Embryonic facial prominence (tissue), 1 donor: Measurements from ENCODE around the gene TKFC.

ENCODE experiments used
- DNase-seq: peaks from one replicate; pipeline ENCODE4 v3.0.0-alpha.2; 2016; ENCODE audit errors: extremely low spot score

Gene TKFC

GRCh38 chr11:61345170-61345610 lies 12.2 kb downstream of the TKFC start:
- DNase-seq = no peak

- DNase-seq = no peak
These were observed 13.2 kb downstream of the TKFC start for GRCh38 chr11:61345954-61346843.

- no peak for DNase-seq
These were observed 15.0 kb downstream of the TKFC start for GRCh38 chr11:61347916-61348461.

- no peak for DNase-seq
These were observed 16.2 kb downstream of the TKFC start for GRCh38 chr11:61349189-61349751.

GRCh38 chr11:61349916-61350315 lies 16.9 kb downstream of the TKFC start:
- no peak for DNase-seq

GRCh38 chr11:61350336-61350735 lies 17.3 kb downstream of the TKFC start:
- no peak for DNase-seq

GRCh38 chr11:61350803-61351202 lies 17.8 kb downstream of the TKFC start:
- DNase-seq = no peak

- no peak for DNase-seq
These were observed 19.0 kb downstream of the TKFC start for GRCh38 chr11:61352038-61352437.

- no peak for DNase-seq
These were observed 20.4 kb downstream of the TKFC start for GRCh38 chr11:61353131-61354067.

GRCh38 chr11:61354208-61354607 lies 21.2 kb downstream of the TKFC start:
- no peak for DNase-seq

- no peak for DNase-seq
These were observed 23.7 kb downstream of the TKFC start for GRCh38 chr11:61356706-61357105.

- DNase-seq = no peak
These were observed 24.3 kb downstream of the TKFC start for GRCh38 chr11:61357233-61357893.

GRCh38 chr11:61357894-61358239 lies 24.8 kb downstream of the TKFC start:
- DNase-seq = no peak

- DNase-seq = no peak
These were observed 25.5 kb downstream of the TKFC start for GRCh38 chr11:61358566-61358965.

GRCh38 chr11:61359516-61359915 lies 26.5 kb downstream of the TKFC start:
- no peak for DNase-seq

GRCh38 chr11:61361237-61361740 lies 28.3 kb downstream of the TKFC start:
- DNase-seq = no peak

GRCh38 chr11:61361741-61362541 lies 28.9 kb downstream of the TKFC start, which contains the start of the genes CYB561A3 and TMEM138:
Gene CYB561A3 (minus strand): TSS chr11:61361882. CDS start chr11:61356713, 5,169 bp downstream.
Gene TMEM138 (plus strand): TSS chr11:61362374. CDS start chr11:61364391, 2,017 bp downstream.
- DNase-seq = peak; percentile 83

GRCh38 chr11:61362542-61362875 lies 29.5 kb downstream of the TKFC start:
- DNase-seq = peak; percentile 28

GRCh38 chr11:61364012-61364675 lies 31.1 kb downstream of the TKFC start:
- DNase-seq = no peak

- DNase-seq = no peak
These were observed 34.4 kb downstream of the TKFC start for GRCh38 chr11:61367406-61367805.
